ENCODE measurements around the gene TRPM8. TPM values are rescaled to one million over a fixed set of nuclear protein-coding genes. Genes with fewer than 3 reads are reported as not detected.

Gene TRPM8
- total RNA-seq, 1 donor from 2014 or later, result not detected

Other genes with a start within 250 kb of the TRPM8 start
- not detected for gene UGT1A9, start 245.5 kb upstream of the TRPM8 start, total RNA-seq
- gene UGT1A7, start 235.5 kb upstream of the TRPM8 start, total RNA-seq, result not detected
- not detected for gene UGT1A6, start 224.5 kb upstream of the TRPM8 start, total RNA-seq
- not detected for gene UGT1A5, start 204.5 kb upstream of the TRPM8 start, total RNA-seq
- not detected for gene UGT1A4, start 198.6 kb upstream of the TRPM8 start, total RNA-seq
- not detected for gene UGT1A3, start 188.3 kb upstream of the TRPM8 start, total RNA-seq
- not detected for gene UGT1A1, start 157.1 kb upstream of the TRPM8 start, total RNA-seq
- not detected for gene MROH2A, start 139.0 kb upstream of the TRPM8 start, total RNA-seq
- gene HJURP, start 62.8 kb upstream of the TRPM8 start, total RNA-seq, result 0.41 TPM
- gene SPP2, start 133.3 kb downstream of the TRPM8 start, total RNA-seq, result not detected

Measured in Right ventricle myocardium inferior (tissue), 1 donor.